GM23248 (cell line): ENCODE data around the gene JRKL. TPM values are rescaled to one million over a fixed set of nuclear protein-coding genes. Genes with fewer than 3 reads are reported as not detected.

Experiments
- DNase-seq: peaks from one replicate; pipeline ENCODE4 v3.0.0-alpha.2; 2015
- H2AFZ ChIP-seq: fragments of 200-600 bp; sonication (generic); 2 replicates; pipeline ENCODE4 v1.6.1; 2016; ENCODE audit warnings: antibody characterized with exemption
- H3F3A ChIP-seq: fragments of 200-600 bp; sonication (generic); 2 replicates; pipeline ENCODE4 v1.6.1; 2016; ENCODE audit warnings: mild to moderate bottlenecking, antibody characterized with exemption, mixed run types; ENCODE audit not compliant: insufficient read depth
- H3K27ac ChIP-seq: fragments of 200-600 bp; sonication (generic); 2 replicates; pipeline ENCODE4 v1.5.1; 2016; ENCODE audit warnings: mild to moderate bottlenecking
- H3K27me3 ChIP-seq: fragments of 200-600 bp; sonication (generic); replicated peaks from 2 replicates; pipeline ENCODE4 v1.6.1; 2016; ENCODE audit warnings: mild to moderate bottlenecking; ENCODE audit not compliant: insufficient read depth
- H3K36me3 ChIP-seq: fragments of 200-600 bp; sonication (generic); 2 replicates; pipeline ENCODE4 v1.6.1; 2016; ENCODE audit warnings: low read depth, mild to moderate bottlenecking
- H3K4me1 ChIP-seq: fragments of 200-600 bp; sonication (generic); 2 replicates; pipeline ENCODE4 v1.6.1; 2016; ENCODE audit warnings: mild to moderate bottlenecking; ENCODE audit not compliant: insufficient read depth
- H3K4me2 ChIP-seq: fragments of 200-600 bp; sonication (generic); one replicate; pipeline ENCODE4 v1.6.1; 2016; ENCODE audit warnings: mild to moderate bottlenecking; ENCODE audit not compliant: unreplicated experiment
- H3K4me3 ChIP-seq: fragments of 200-600 bp; sonication (generic); 2 replicates; pipeline ENCODE4 v1.5.1; 2016; ENCODE audit warnings: mild to moderate bottlenecking
- H3K79me2 ChIP-seq: fragments of 200-600 bp; sonication (generic); 2 replicates; pipeline ENCODE4 v1.6.1; 2016; ENCODE audit warnings: mild to moderate bottlenecking; ENCODE audit not compliant: insufficient read depth
- H3K9ac ChIP-seq: fragments of 200-600 bp; sonication (generic); 2 replicates; pipeline ENCODE4 v1.6.1; 2016; ENCODE audit warnings: mild to moderate bottlenecking
- H3K9me2 ChIP-seq: fragments of 200-600 bp; sonication (generic); 2 replicates; pipeline ENCODE4 v1.6.1; 2016; ENCODE audit warnings: mixed run types, mild to moderate bottlenecking, moderate library complexity; ENCODE audit not compliant: insufficient read depth
- H3K9me3 ChIP-seq: fragments of 200-600 bp; sonication (generic); one replicate; pipeline ENCODE4 v1.6.1; 2017; ENCODE audit warnings: low read depth
- H4K20me1 ChIP-seq: fragments of 200-600 bp; sonication (generic); 2 replicates; pipeline ENCODE4 v1.6.0; 2016; ENCODE audit not compliant: insufficient read depth
- EZH2 ChIP-seq: fragments of 200-600 bp; sonication (generic); IDR thresholded peaks from 2 replicates; pipeline ENCODE4 v1.6.1; 2018; ENCODE audit warnings: antibody characterized with exemption, mild to moderate bottlenecking; ENCODE audit not compliant: insufficient read depth, poor library complexity, severe bottlenecking
- EZH2phosphoT487 ChIP-seq: fragments of 200-600 bp; sonication (generic); IDR thresholded peaks from 2 replicates; pipeline ENCODE4 v1.6.1; 2018; ENCODE audit warnings: antibody characterized with exemption, moderate library complexity, mild to moderate bottlenecking, low read depth; ENCODE audit not compliant: insufficient read depth
- WGBS, 2 experiments: methylation state at CpG; one replicate each; pipeline ENCODE4 v1.1.6; 2015 to 2017; ENCODE audit warnings: low lambda C conversion rate in 2 of 2, low coverage in 1 of 2; ENCODE audit errors: missing lambda C conversion rate in 2 of 2; 5-methylcytosine and 5-hydroxymethylcytosine counted together
- in situ Hi-C: fragments of 300-500 bp; cut with MboI; formaldehyde crosslinking; loops from 2 replicates; pipeline ENCODE4 v1.15.0; 2020
- polyA plus RNA-seq: library from polyadenylated mRNA; unstranded; fragments of >200 nt; fragmentation: Nextera tagmentation; extraction: Ambion mirVana; gene quantifications from 2 replicates; pipeline ENCODE4 v1.2.1, GENCODE V29; 2016
- total RNA-seq: library from RNA; depleted of rRNA; stranded (reverse); fragments of >200 nt; shearing (Covaris generic); gene quantifications from 2 replicates; pipeline ENCODE4 v1.2.3, GENCODE V29; 2014

Gene JRKL
- total and polyA plus RNA-seq, 2 experiments from 2014 or later, result 9.4 to 11.2 TPM

- in situ Hi-C loops, result loop anchor here (10.0 kb wide), 1 partner anchor 57 kb away; no protein-coding TSS in a partner anchor
Measured at GRCh38 chr11:96367342-96367741, 22.5 kb upstream of the JRKL start.

GRCh38 chr11:96373826-96374225, 16.0 kb upstream of the JRKL start:
- H3K79me2 ChIP-seq, result no peaks in the 10 kb centered on the region
- no peak overlapping the region for H3K9ac ChIP-seq
- H4K20me1 ChIP-seq, result no peaks in the 10 kb centered on the region
- no peaks in the 10 kb centered on the region for H3K27me3 ChIP-seq
- no peak overlapping the region for H3K4me2 ChIP-seq
- peaks cover 21% of the 10 kb centered on the region; the same call in 1 of the 2 replicates for H3K36me3 ChIP-seq
- no peaks in the 10 kb centered on the region for H3K4me1 ChIP-seq
- in situ Hi-C loops, result no loop called here
- H3K9me3 ChIP-seq, result no peaks in the 10 kb centered on the region
- no peak for TF ChIP-seq EZH2
- TF ChIP-seq EZH2phosphoT487, result no peak
- no peak for DNase-seq
- no peak overlapping the region for H2AFZ ChIP-seq
- WGBS, 2 experiments, result 97 to 99% methylated on average over 4 of the region's 4 CpGs
- no peaks in the 10 kb centered on the region for H3K9me2 ChIP-seq
- H3K27ac ChIP-seq, result no peak overlapping the region
- H3F3A ChIP-seq, result no peaks in the 10 kb centered on the region
- H3K4me3 ChIP-seq, result no peak overlapping the region

More at GRCh38 chr11:96367342-96367741, 22.5 kb upstream of the JRKL start:
- H3K9me3 ChIP-seq, result no peaks in the 10 kb centered on the region
- H3K9ac ChIP-seq, result no peak overlapping the region
- no peaks in the 10 kb centered on the region for H3K9me2 ChIP-seq
- H3K4me3 ChIP-seq, result no peak overlapping the region
- TF ChIP-seq EZH2phosphoT487 (no peak), EZH2 (no peak)
- no peak overlapping the region for H2AFZ ChIP-seq
- 98 to 99% methylated on average over 2 of the region's 2 CpGs for WGBS, 2 experiments
- peaks cover 25% of the 10 kb centered on the region for H3K36me3 ChIP-seq
- no peaks in the 10 kb centered on the region for H3F3A ChIP-seq
- peaks cover under 1% of the 10 kb centered on the region; the same call in 1 of the 2 replicates for H3K4me1 ChIP-seq
- no peaks in the 10 kb centered on the region for H3K27me3 ChIP-seq
- no peak for DNase-seq
- no peak overlapping the region for H3K4me2 ChIP-seq
- no peak overlapping the region for H3K27ac ChIP-seq
- no peaks in the 10 kb centered on the region for H3K79me2 ChIP-seq
- no peaks in the 10 kb centered on the region for H4K20me1 ChIP-seq

DNA sequence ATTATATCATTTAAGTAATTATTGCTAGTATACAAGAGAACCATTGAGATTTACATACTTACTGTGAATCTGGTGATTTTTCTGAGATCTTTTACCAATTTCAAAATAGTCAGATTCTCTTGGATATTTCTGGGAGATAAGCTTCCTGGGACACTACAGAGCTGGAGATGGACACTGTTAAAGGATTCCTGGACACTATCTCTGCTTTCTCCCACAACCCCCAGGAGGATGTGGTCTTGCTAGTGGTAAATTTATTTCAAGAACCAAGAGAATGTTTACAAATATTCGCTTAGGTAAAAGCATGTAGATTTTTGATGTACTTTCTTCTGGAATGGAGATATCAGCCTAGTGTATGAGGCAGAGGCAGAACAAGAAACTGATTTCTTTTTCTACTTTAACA, 13.0 kb upstream of the JRKL start:
- TF ChIP-seq EZH2phosphoT487 (no peak), EZH2 (no peak)
- Histone ChIP-seq H3K9ac (no peak overlapping the region), H3K36me3 (peaks cover 15% of the 10 kb centered on the region; the same call in 1 of the 2 replicates), H3K9me3 (no peaks in the 10 kb centered on the region), H3K4me2 (no peak overlapping the region), H2AFZ (no peak overlapping the region), H3K9me2 (no peaks in the 10 kb centered on the region), H4K20me1 (no peaks in the 10 kb centered on the region), H3K27ac (no peak overlapping the region), H3K27me3 (no peaks in the 10 kb centered on the region), H3K79me2 (no peaks in the 10 kb centered on the region), H3K4me1 (no peaks in the 10 kb centered on the region), H3F3A (no peaks in the 10 kb centered on the region), H3K4me3 (no peak overlapping the region)
- in situ Hi-C loops, result loop anchor here (25.0 kb wide), 1 partner anchor 1214 kb away; no protein-coding TSS in a partner anchor
- DNase-seq, result no peak
- 94 to 100% methylated on average over 1 of the region's 1 CpG for WGBS, 2 experiments

DNA sequence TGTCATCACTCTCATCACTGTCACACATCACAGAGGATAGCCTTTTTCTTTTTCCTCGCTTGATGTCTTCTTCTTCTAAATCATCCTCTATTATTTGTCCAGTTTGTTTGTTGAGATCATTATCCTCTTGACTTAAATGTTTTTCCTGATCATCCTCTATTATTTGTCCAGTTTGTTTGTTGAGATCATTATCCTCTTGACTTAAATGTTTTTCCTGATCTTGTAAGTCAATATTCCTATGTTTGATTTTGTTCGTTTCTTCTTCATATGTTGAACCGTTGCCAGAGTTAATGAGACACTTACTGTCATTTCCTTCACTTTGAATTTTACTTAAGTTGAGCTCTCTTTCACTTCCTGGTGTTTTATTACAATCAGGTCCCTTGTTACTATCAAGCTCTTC, 5.7 kb upstream of the JRKL start:
- no peak overlapping the region for H3K4me3 ChIP-seq
- no peak overlapping the region for H3K4me2 ChIP-seq
- peaks cover 11% of the 10 kb centered on the region; the same call in 1 of the 2 replicates for H3K4me1 ChIP-seq
- H3K9me2 ChIP-seq, result no peaks in the 10 kb centered on the region
- H3K27me3 ChIP-seq, result no peaks in the 10 kb centered on the region
- no peak for DNase-seq
- no peak overlapping the region for H3K9ac ChIP-seq
- H3K79me2 ChIP-seq, result peaks cover 51% of the 10 kb centered on the region
- WGBS, 2 experiments, result 95 to 96% methylated on average over 3 of the region's 3 CpGs
- H3K9me3 ChIP-seq, result no peaks in the 10 kb centered on the region
- H4K20me1 ChIP-seq, result no peaks in the 10 kb centered on the region
- TF ChIP-seq EZH2phosphoT487 (no peak), EZH2 (no peak)
- H3K27ac ChIP-seq, result no peak overlapping the region
- in situ Hi-C loops, result loop anchor here (25.0 kb wide), 1 partner anchor 1222 kb away; no protein-coding TSS in a partner anchor
- H2AFZ ChIP-seq, result no peak overlapping the region
- peaks cover 26% of the 10 kb centered on the region for H3K36me3 ChIP-seq
- H3F3A ChIP-seq, result no peaks in the 10 kb centered on the region

GRCh38 chr11:96385187-96385586, 4.6 kb upstream of the JRKL start:
- TF ChIP-seq EZH2phosphoT487, result no peak
- no peak for TF ChIP-seq EZH2
- no peak overlapping the region for H2AFZ ChIP-seq
- H3F3A ChIP-seq, result no peaks in the 10 kb centered on the region
- no peaks in the 10 kb centered on the region for H3K27me3 ChIP-seq
- 95 to 98% methylated on average over 2 of the region's 2 CpGs for WGBS, 2 experiments
- H3K9me3 ChIP-seq, result no peaks in the 10 kb centered on the region
- no peak for DNase-seq
- H3K4me3 ChIP-seq, result no peak overlapping the region
- no peaks in the 10 kb centered on the region for H3K9me2 ChIP-seq
- in situ Hi-C loops, result loop anchor here (25.0 kb wide), 1 partner anchor 1223 kb away; no protein-coding TSS in a partner anchor
- peaks cover 20% of the 10 kb centered on the region for H3K36me3 ChIP-seq
- no peaks in the 10 kb centered on the region for H4K20me1 ChIP-seq
- no peak overlapping the region for H3K4me2 ChIP-seq
- no peak overlapping the region for H3K27ac ChIP-seq
- peaks cover 11% of the 10 kb centered on the region; the same call in 1 of the 2 replicates for H3K4me1 ChIP-seq
- peaks cover 59% of the 10 kb centered on the region for H3K79me2 ChIP-seq
- no peak overlapping the region for H3K9ac ChIP-seq
